ENCODE results near the gene LIMK2.

DNA sequence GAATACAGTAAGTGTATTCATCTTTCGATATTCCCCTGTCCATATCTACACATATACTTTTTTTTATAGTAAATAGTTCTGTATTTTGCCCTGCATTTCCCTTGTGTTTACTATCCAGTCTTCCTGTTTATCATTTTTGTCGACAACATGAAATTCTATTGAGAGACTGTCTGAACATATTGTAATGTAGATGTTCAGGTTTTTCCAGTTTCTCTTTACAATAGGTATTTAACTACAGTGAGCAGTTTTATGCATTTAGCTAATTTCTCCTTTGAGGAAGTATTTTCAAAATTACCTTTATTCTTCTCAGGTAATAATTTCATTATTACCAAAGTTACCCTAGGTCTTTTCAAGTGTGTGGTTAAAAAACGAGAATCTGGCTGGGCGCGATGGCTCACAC is 63.5 kb downstream of the LIMK2 start:
- TF ChIP-seq POLR2A (IDR thresholded peaks at IDR 0.05) = no peak
- TF ChIP-seq CTCF (IDR thresholded peaks at IDR 0.05) = no peak
